ENCODE measurements around the gene ONECUT1.
"Not testable (repeated sequence)": the region's sequence is repeated elsewhere in the genome, so short reads cannot be mapped to it uniquely, and the experiment has no call there.

Gene ONECUT1

GRCh38 chr15:52790169-52790708 lies at the start of gene ONECUT1:
ONECUT1 (minus strand) TSS chr15:52790336; CDS start chr15:52789884, 452 bp downstream.
- peak in 2 of 6 experiments; percentile 19 to 31 for DNase-seq

GRCh38 chr15:52834379-52834778 lies 44.2 kb upstream of the ONECUT1 start:
- DNase-seq, result no peak

- not testable (repeated sequence) for DNase-seq
Measured at GRCh38 chr15:52824169-52824942, 34.2 kb upstream of the ONECUT1 start.

GRCh38 chr15:52822475-52822874 lies 32.3 kb upstream of the ONECUT1 start:
- DNase-seq, result no peak

- DNase-seq, result no peak
Measured at GRCh38 chr15:52819253-52819652, 29.1 kb upstream of the ONECUT1 start.

GRCh38 chr15:52815899-52816298 lies 25.8 kb upstream of the ONECUT1 start:
- DNase-seq, result not testable (repeated sequence)

GRCh38 chr15:52808996-52809395 lies 18.9 kb upstream of the ONECUT1 start:
- no peak for DNase-seq

GRCh38 chr15:52808441-52808840 lies 18.3 kb upstream of the ONECUT1 start:
- no peak for DNase-seq

- DNase-seq, result no peak
Measured at GRCh38 chr15:52806284-52806655, 16.1 kb upstream of the ONECUT1 start.

- no peak for DNase-seq
Measured at GRCh38 chr15:52805351-52806283, 15.5 kb upstream of the ONECUT1 start.

GRCh38 chr15:52804526-52805081 lies 14.5 kb upstream of the ONECUT1 start:
- peak in 1 of 6 experiments; percentile 18 for DNase-seq

GRCh38 chr15:52803467-52804306 lies 13.6 kb upstream of the ONECUT1 start:
- peak in 1 of 6 experiments; percentile 9 for DNase-seq

- DNase-seq, result no peak
Measured at GRCh38 chr15:52803108-52803466, 13.0 kb upstream of the ONECUT1 start.

- no peak for DNase-seq
Measured at GRCh38 chr15:52802110-52802509, 12.0 kb upstream of the ONECUT1 start.

- DNase-seq, result no peak
Measured at GRCh38 chr15:52801748-52802085, 11.6 kb upstream of the ONECUT1 start.

- DNase-seq, result no peak
Measured at GRCh38 chr15:52800828-52801747, 11.0 kb upstream of the ONECUT1 start.

GRCh38 chr15:52799145-52799811 lies 9.1 kb upstream of the ONECUT1 start:
- DNase-seq, result no peak

- DNase-seq, result no peak
Measured at GRCh38 chr15:52798529-52799101, 8.5 kb upstream of the ONECUT1 start.

GRCh38 chr15:52797625-52798501 lies 7.7 kb upstream of the ONECUT1 start:
- no peak for DNase-seq

Data from stimulated activated naive CD4-positive, alpha-beta T cell (primary cell).